GM21360 (cell line): ENCODE measurements around the gene SLC25A20.
"Not testable (repeated sequence)": the region's sequence is repeated elsewhere in the genome, so short reads cannot be mapped to it uniquely, and the experiment has no call there.

Source experiments
- ATAC-seq: cut with Tn5 transposase; IDR thresholded peaks from one replicate; pipeline ENCODE4 v1.9.1; 2021; ENCODE audit warnings: mild to moderate bottlenecking, moderate library complexity; ENCODE audit not compliant: unreplicated experiment

Gene SLC25A20, protein sequence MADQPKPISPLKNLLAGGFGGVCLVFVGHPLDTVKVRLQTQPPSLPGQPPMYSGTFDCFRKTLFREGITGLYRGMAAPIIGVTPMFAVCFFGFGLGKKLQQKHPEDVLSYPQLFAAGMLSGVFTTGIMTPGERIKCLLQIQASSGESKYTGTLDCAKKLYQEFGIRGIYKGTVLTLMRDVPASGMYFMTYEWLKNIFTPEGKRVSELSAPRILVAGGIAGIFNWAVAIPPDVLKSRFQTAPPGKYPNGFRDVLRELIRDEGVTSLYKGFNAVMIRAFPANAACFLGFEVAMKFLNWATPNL

DNA sequence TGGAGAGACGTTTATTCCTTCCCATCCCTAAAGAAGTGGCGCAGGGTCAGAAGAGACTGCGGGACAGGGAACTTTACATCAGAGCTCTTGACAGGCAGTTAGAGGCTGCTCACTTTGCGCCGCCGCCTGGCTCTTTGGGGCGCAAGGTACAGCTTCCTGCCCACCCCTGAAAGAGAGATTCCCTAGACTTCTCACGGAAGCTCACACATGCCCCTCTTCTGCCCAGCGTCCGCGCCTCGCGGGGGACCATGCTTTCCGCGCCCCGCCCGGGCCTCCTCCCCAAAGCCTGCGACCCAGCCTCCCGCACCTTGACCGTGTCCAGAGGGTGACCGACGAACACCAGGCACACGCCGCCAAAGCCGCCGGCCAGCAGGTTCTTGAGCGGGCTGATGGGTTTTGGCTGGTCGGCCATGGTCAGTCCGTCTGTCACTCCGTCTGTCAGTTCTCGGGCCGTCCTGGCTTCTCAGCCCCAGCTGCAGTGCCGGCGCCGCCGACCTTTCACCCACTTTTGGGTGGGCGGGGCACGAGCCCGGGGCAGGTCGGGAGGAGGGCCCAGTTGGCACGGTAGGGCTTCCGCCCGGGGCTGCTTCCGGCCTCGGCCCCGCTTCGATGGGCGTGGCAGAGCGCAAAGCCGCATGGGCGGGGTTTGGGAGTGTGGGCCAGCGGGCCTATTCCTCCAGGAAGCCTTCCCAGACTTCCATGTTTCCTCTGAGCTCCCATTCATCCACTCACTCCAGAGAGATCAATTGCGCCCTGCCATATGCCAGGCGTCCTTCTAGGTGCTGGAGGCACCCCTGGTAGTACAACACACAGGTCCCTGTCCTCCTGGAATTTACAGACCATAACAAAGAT, at the start of gene SLC25A20:
TSS of gene SLC25A20 (minus strand) at position 500 of the 852 bp plus-strand sequence. CDS start at position 412, 88 bp downstream.
- peak; percentile 84 for ATAC-seq

DNA sequence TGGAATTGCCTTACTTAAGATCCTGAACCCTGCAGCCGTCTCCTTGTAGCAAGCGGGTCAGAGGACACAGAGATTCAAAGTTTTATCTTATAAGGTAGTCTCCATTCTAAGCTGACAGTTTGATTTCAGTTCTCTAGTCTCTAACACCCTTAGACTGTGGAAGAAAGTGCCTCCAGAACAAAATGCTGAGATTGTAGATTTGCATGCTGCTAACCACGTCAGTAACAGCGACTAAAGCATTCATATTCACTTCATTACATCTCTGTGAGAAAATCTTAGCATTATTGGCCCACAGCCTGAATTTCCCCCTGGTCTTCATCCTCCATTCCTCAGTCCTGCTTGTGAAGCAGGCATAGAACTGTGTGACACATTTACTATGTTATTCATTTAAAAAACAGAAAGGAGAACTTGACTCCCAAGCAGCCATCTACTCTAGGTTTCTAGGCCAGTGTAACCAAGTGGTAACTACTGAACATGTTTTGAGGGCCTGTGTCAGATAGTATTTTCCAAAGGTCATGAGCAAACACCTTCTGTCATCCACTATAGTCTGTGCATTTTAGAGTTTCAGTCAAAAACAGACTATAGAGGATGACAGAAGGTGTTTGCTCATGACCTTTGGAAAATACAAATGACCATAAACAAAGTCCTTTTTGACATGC, 47.3 kb upstream of the SLC25A20 start:
- no peak for ATAC-seq

DNA sequence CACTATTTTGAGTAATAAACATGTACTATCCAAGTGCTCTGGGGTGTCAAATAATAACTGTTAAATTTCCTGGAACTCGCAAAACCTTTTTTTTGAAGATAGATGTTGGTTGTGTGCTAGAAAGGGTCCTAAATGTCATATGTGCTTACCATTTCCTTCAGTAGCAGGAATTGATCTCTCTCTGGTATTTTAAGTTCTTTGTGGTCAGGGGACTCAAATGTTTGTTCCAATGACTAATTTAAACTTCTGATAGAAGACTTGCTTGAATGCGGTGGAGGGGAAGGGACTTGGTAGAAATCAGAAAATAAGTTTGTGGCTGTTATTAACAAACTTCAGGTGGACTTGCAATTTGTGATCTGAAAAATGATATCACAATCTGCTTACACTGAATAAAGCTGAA, 46.8 kb upstream of the SLC25A20 start:
- ATAC-seq, result no peak

DNA sequence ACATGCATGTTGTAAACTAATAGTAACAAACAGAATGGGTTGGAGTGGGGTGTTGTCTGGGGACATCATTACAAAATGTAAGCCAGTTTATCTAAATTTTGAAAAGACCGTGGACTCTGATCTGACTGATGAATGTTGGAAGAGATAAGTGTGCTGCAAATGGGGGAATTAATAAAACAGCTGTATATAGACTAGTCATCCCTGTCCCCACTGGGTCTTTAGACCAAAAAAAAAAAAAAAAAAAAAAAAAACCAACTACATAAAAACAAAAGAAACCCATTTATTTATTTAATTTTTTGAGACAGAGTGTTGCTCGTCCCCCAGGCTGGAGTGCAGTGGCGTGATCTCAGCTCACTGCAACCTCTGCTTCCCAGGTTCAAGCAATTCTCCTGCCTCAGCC, 40.0 kb upstream of the SLC25A20 start:
- no peak for ATAC-seq

DNA sequence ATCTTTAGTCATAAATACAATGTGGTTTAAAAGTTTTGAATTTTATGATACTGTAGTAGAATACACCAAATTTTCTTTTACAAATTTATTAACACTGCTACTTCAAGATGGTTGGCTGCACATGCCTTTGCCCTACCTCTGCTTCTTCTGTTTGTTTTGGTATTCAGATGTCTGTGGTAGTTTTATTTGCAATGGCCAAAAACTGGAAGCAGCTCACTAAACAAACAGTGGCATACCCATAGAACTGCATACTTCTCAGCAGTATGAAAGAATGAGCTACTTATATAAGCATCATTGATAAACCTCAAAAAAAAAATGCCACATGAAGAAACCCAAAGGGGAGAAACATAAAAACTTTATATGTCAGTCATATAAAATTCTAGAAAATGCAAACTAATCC, 39.5 kb upstream of the SLC25A20 start:
- ATAC-seq, result no peak

DNA sequence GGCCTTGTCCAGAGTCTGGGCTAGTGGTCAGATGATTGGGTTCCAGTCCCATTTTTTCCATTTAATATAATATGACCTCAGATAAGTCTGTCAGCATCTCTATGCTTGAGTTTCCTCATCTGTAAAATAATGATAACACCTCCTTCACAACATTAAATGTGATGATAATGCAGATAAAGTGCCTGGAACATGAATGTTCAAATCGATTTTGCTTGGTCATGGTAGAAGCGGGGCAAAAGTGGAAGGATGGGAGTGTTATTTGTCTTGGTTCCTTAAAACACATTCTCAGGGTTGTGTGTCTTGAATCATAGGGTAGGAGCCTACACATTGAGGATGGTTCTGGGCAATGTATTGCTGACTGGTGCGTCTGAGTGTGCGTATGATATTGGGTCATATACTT, 36.8 kb upstream of the SLC25A20 start:
- no peak for ATAC-seq

DNA sequence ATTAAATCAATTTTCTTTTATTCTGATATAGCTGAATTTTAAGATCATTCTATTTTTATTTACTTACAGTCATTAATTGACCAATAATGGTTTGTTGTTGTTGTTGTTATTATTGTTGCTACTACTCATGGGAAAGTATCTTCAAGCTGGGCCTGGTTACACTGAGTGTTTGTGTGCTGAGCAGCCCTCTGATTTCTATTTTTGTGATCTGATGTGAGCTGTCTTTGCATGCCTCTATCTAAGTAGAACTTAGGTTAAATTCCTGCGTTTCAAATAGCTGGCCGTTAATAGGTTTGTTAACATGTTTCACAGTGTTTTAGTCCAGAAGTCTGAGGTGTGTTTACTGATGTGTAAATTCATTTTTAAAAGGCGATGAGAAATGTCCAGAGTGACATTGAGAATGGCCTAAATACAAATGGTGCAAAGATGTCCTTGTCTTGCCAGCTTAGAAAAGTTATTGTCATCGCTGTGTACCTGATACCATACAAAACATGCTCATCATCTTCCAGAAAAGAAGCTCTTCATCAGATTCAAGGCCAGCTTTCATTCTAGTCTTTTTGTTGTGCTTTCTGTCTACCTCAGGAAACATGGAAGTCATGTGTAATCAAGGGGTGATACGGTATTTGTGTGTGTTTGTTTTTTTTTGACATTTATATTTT, 35.8 kb upstream of the SLC25A20 start:
- ATAC-seq, result no peak

DNA sequence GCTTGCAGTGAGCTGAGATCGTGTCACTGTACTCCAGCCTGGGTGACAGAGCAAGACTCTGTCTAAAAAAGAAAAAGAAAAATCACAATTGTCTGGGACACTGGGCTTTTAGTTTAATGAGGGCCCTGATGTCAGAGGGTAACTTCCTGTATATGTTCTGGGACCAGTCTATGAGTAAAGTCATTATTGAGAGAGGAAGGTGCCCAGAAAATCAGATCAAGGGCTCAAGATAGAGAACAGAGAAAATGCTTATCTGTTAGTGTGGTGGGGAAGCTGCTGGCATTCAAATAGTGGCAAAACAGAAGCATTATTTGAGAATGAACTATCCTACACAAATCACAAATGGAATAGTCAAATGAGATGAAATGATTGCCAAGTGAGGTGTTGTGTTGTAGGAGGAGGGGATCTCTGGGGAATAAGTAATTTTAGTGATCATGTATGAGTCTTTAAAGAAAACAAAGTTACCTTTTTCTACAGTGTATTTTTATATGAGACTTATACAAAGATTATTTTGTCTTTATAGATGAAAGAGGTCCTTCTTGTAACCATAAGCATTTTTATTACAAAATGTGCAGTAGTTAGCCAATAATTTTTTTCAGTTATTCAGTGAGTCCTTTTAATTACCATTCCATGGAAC, 33.4 kb upstream of the SLC25A20 start:
- no peak for ATAC-seq

DNA sequence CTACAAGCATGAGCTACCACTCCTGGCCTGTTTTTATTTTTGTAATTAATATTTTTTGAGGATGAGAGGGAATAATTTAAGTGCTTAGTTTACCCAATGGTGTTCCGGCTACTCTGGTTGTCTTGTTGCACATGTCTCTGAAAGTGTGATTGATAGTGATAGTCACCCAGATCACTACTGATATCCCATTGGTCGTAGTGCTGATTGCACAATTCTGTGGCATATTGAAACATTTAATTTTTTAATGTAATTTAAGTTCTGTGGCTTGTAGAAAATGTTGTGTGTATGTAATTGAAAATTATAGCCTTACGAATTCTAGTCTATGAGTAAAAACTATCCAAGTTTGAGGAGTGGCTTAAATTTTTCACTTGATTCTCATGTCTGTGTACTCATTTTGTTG, 31.9 kb upstream of the SLC25A20 start:
- ATAC-seq, result no peak

DNA sequence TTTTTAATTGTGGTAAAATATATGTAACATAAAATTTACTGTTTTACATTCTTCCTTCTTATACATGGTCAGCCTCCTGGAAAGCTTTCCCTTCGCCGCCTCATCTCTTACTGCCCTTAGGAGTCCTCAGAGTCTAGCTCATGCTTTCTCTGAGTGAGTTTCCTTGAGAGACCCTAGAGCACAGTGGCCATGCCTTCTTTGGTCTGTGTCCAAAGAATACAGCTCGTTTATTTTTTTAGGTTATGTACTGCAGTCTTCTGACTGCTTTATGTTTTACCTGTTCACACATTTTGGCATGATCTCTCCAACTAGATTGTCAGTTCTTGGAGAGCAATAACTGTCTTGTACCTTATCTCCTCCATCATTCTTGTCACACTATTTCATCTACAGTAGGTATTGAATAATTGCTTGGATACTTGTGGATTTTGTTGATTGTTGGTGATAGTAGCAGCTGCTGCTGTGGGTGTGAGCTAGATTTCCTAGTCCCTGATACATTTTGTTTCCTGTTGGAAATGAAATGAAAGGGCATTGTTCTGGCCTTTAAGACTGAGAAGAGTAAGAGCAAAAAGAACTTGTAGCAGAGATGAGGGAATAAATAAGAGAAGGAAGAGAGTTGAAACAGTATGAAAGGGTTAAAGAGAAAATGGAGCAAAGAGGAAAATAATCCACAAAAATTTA, 30.8 kb upstream of the SLC25A20 start:
- no peak for ATAC-seq

DNA sequence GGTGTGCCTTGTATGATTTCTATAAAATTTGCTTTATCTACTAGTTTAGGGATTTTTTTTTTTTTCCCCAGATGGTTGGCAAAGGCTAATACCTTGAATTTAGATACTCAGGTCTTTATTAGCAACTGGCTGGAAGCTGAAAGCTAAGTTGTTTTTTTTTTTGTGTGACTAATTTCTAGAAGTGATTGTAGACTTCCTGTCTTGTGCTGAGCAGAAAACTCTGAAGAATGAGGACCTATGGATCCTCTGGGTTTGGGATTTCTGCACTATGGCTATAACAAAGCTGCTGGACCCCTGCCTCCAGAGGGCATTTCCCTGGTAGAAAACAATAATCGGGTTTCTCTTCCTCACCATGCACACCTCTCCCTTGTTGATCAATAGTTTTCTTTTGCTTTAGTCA, 30.0 kb upstream of the SLC25A20 start:
- ATAC-seq, result no peak

DNA sequence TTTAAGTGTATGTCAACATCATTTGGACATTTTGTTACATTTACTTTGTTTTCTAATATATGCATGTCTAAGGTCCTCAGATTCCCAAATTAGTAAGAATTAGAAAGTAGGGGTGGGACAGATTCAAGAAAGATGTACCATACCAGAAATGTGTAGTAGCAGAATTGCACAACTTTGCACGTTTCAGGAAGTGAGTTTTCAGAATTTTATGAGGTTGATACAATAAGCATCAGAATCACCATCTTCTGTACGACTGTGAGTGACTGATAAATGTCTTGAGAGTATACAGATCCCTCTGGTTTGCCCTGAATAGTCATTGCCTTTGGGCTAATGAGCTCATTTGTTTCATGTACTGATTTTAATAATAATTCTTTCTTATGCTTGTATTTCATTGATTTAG, 29.2 kb upstream of the SLC25A20 start:
- no peak for ATAC-seq

DNA sequence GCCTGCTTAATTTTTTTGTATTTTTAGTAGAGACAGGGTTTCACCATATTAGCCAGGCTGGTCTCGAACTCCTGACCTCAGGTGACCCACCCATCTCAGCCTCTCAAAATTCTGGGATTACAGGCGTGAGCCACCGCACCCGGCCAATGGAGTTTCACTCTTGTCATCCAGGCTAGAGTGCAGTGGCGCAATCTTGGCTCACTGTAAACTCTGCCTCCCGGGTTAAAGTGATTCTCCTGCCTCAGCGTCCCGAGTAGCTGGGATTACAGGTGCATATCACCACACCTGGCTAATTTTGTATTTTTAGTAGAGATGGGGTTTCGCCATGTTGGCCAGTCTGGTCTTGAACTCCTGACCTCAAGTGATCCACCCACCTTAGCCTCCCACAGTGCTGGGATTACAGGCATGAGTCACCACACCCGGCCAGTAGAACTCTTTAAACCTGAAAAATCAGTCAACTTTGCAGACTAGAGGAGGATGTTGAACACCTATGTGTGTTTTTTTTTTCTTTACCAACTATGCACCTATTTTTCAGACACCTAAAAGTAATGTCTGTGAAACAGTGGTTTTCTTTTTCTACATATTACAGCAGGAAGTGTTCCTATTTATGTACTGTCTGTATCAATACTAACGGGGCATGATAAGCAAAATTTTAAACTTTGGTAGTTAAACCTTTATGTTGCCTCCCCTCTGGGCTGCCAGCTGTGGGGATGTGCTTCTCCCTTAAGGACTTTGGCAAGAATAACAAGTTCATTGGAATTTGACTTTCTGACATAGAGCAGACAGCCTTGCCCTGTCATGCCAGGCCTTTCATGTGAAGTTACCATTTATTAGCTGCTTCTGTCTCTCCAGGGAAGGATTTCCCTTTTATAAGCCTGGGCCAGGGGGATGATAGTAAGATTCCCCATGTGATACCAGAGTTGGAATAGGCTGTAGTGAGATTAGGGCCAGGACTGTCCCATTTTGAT, 28.0 kb upstream of the SLC25A20 start:
- no peak for ATAC-seq

DNA sequence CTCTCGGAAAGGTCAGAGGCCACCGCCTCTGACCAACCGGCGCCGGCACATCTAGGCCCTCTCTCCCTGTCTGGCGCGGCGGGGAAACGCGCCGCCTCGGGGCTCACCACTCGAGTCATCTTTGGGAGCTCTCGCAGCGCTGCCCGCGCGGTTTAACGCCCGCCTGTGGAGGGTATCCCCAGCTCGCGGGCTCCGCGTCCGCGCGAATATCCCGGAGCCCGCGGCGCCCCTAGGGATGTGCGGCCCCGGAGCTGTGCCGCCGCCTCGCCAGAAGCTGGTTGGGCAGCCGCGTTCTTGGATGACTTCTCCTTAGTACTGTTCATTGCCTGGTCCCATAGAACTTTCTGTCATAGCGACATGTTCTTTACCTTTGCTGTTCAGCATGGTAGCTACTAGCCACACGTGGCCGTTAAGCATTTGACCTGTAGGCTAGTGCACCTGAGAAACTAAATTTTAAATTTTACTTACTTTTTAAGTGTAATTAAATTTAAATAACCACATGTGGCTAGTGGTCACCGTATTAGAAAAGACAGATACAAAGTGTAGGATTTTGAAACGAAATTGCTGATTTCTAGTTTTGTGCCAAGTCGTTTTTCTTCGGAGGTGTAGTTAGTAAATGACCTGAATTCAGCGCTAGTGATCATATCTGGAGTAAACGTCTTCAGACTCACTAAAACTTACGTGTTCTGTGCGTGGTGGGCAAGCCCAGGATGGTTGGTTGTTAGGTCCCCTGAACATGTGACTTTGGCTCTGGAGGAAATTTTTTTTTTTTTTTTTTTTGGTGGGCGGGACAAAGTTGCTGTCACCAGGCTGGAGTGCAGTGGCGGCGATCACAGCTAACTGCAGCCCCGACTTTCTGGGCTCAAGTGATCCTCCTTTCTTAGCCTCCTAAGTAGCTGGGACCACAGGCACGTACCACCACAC, 20.8 kb upstream of the SLC25A20 start:
- peak; percentile 26 for ATAC-seq

DNA sequence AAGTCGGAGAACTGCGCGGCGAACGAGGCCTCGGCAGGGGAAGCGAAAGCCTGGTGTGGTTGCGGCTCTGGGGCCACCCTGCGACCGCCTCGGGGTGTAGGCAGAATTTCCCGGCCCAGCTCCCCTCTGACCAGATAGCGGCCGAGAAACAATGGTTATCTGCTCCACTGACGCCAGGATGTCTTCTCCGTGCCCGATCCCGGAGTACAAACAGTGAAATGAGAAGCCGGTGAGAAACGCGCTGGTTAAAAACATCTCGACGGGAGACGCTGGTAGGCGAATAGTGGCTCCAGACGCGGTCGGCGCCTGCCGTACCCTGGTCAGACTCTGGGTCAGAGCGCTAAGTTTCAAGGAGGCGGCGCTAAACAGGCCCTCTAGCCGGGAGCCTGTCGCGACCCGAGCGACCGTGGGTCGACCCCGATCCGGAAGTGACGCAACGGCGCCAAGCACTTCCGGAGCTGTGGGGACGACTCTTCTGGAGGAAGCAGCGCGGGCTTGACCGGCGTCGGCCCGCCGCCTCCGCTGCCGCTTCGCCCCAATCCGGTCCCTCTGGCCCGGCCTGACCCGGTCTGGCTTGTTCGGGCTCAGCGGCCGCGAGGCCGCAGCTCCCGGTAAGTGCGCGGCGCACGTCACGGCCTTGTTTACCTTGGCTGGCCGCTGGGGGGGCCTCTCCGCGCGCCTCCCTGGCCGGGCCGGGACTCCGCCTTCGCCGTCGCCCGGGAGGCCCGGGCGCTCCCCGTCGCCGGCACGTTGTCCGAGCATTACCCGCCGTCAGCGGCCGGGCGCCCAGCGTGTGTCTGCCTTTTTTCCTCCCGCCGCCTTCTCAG, 19.9 kb upstream of the SLC25A20 start, which contains the start of gene ARIH2:
TSS of gene ARIH2 (plus strand) at position 455 of the 827 bp plus-strand sequence. CDS start 8,717 bp downstream, outside the sequence.
- ATAC-seq, result peak; percentile 84

DNA sequence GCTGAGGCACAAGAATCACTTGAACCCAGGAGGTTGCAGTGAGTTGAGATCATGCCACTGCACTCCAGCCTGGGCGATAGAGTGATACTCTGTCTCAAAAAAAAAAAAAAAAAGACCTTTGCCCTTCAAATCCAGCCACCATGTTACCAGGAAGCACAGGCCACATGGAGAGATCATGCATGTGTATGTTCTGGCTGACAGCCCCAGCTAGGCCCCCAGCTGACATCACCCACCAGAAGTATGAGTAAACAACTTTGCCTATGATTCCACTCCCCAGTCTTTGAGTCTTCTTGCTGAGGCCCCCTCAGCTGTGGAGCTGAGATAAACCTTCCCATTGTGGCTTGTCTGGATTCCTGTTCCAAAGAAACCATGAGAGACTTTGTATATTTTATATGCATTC, 16.6 kb upstream of the SLC25A20 start:
- ATAC-seq, result no peak

DNA sequence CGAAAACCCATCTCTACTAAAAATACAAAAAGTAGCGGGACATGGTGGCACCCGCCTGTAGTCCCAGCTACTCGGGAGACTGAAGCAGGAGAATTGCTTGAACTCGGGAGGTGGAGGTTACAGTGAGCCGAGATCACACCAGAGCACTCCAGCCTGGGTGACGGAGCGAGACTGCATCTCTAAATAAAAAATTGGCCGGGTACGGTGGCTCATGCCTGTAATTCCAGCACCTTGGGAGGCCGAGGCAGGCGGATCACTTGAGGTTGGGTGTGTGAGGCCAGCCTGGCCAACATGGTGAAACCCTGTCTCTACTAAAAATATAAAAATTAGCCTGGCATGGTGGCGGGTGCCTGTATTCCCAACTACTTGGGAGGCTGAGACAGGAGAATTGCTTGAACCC, 8.3 kb upstream of the SLC25A20 start:
- ATAC-seq, result not testable (repeated sequence)
